IMR-90 (cell line): ENCODE data around the gene DDA1.

Source experiments
- CEBPB ChIP-seq: IDR thresholded peaks from 2 replicates; pipeline ENCODE4 v1.6.1; 2012; ENCODE audit warnings: low read depth, low read length, improper control_type of control experiment
- POLR2A ChIP-seq: IDR thresholded peaks from 2 replicates; pipeline ENCODE4 v1.6.1; 2012; ENCODE audit warnings: mild to moderate bottlenecking, low read depth, low read length
- RAD21 ChIP-seq: IDR thresholded peaks from 2 replicates; pipeline ENCODE4 v1.6.1; 2012; ENCODE audit warnings: low read length, improper control_type of control experiment
- RCOR1 ChIP-seq: IDR thresholded peaks from 2 replicates; pipeline ENCODE4 v1.6.1; 2012; ENCODE audit warnings: mild to moderate bottlenecking, low read length, improper control_type of control experiment; ENCODE audit not compliant: insufficient replicate concordance
- RFX5 ChIP-seq: IDR thresholded peaks from 2 replicates; pipeline ENCODE4 v1.8.0; 2012; ENCODE audit warnings: low read depth, mild to moderate bottlenecking, low read length, moderate library complexity
- TF ChIP-seq, protein P1 (sequence below): conservative IDR thresholded peaks from 2 replicates; pipeline ENCODE4 v1.5.1; 2012; ENCODE audit warnings: mild to moderate bottlenecking, low read depth, low read length, improper control_type of control experiment

DNA sequence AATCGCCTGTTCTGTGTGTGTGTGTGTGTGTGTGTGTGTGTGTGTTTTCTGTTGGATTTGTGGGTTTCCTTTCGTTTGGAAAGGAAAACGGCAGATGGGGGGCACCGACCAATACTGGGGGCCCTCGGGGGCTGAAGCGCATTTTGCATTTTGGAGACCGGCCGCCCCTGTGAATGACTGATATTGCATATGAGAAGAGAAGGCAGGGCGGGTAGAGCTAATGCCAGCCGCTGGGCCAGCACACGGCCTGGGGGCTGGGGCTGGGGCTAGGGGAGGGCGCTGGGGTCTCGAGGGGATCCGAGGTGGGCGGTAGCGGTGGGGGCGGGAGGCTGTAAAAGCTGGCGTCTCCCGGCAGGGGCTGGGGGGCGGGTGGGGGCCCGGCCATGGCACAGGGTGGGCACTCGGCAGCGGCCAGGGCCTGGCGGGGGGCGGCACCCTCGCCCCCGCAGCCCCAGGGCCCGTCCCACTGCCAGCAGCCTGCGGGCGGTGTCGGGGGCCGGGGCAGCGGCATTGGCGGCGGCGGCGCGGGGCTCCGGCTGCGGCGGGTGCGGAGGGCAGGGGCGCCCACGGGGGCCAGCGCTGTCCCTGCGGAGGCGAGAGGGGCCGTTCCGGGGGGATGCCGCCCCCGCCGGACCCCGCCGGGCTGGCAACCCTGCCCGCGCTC lies 14.1 kb downstream of the DDA1 start:
- TF ChIP-seq POLR2A: no peak
- TF ChIP-seq, protein P1, sequence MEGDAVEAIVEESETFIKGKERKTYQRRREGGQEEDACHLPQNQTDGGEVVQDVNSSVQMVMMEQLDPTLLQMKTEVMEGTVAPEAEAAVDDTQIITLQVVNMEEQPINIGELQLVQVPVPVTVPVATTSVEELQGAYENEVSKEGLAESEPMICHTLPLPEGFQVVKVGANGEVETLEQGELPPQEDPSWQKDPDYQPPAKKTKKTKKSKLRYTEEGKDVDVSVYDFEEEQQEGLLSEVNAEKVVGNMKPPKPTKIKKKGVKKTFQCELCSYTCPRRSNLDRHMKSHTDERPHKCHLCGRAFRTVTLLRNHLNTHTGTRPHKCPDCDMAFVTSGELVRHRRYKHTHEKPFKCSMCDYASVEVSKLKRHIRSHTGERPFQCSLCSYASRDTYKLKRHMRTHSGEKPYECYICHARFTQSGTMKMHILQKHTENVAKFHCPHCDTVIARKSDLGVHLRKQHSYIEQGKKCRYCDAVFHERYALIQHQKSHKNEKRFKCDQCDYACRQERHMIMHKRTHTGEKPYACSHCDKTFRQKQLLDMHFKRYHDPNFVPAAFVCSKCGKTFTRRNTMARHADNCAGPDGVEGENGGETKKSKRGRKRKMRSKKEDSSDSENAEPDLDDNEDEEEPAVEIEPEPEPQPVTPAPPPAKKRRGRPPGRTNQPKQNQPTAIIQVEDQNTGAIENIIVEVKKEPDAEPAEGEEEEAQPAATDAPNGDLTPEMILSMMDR: no peak
- TF ChIP-seq CEBPB: no peak
- TF ChIP-seq RCOR1: no peak
- TF ChIP-seq RAD21: no peak
- no peak for TF ChIP-seq RFX5
